Hepatocyte (in vitro differentiated cells): ENCODE data around the gene LRRC28.

Experiments used
- EZH2 ChIP-seq: fragments of 200-600 bp; sonication (generic); IDR thresholded peaks from 2 replicates; pipeline ENCODE4 v1.6.1; 2016; ENCODE audit warnings: antibody characterized with exemption, mild to moderate bottlenecking, borderline replicate concordance
- EZH2phosphoT487 ChIP-seq: fragments of 200-600 bp; sonication (generic); IDR thresholded peaks from one replicate; pipeline ENCODE4 v1.6.1; 2018; ENCODE audit warnings: antibody characterized with exemption, mild to moderate bottlenecking, low read depth, moderate library complexity; ENCODE audit not compliant: unreplicated experiment, severe bottlenecking
- TF ChIP-seq, protein P1 (sequence below): fragments of 200-600 bp; sonication (generic); IDR thresholded peaks from 2 replicates; pipeline ENCODE4 v1.5.1; 2016; ENCODE audit warnings: antibody characterized with exemption, mild to moderate bottlenecking; ENCODE audit not compliant: poor library complexity

- TF ChIP-seq, protein P1, sequence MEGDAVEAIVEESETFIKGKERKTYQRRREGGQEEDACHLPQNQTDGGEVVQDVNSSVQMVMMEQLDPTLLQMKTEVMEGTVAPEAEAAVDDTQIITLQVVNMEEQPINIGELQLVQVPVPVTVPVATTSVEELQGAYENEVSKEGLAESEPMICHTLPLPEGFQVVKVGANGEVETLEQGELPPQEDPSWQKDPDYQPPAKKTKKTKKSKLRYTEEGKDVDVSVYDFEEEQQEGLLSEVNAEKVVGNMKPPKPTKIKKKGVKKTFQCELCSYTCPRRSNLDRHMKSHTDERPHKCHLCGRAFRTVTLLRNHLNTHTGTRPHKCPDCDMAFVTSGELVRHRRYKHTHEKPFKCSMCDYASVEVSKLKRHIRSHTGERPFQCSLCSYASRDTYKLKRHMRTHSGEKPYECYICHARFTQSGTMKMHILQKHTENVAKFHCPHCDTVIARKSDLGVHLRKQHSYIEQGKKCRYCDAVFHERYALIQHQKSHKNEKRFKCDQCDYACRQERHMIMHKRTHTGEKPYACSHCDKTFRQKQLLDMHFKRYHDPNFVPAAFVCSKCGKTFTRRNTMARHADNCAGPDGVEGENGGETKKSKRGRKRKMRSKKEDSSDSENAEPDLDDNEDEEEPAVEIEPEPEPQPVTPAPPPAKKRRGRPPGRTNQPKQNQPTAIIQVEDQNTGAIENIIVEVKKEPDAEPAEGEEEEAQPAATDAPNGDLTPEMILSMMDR: no peak
- TF ChIP-seq EZH2phosphoT487: no peak
- no peak for TF ChIP-seq EZH2
These were observed 94.7 kb downstream of the LRRC28 start for GRCh38 chr15:99345832-99346462.
